RWPE2 (cell line): ENCODE measurements around the gene ALG13.

Source experiments
- ATAC-seq: fragments of 200-7000 bp; cut with Tn5 transposase; 3 replicates; pipeline ENCODE4 v1.9.1; 2021; ENCODE audit warnings: low read depth
- DNase-seq: peaks from one replicate; pipeline ENCODE4 v3.0.0-alpha.2; 2020; ENCODE audit warnings: low spot score
- H3K27ac ChIP-seq: fragments of 450-650 bp; 2 replicates; pipeline ENCODE4 v1.5.1; 2017; ENCODE audit warnings: mild to moderate bottlenecking; ENCODE audit not compliant: poor library complexity, severe bottlenecking
- H3K27me3 ChIP-seq: fragments of 250-450 bp; sonication (Bioruptor Pico); 2 replicates; pipeline ENCODE4 v1.5.1; 2021; ENCODE audit warnings: mild to moderate bottlenecking, moderate library complexity; ENCODE audit not compliant: insufficient read depth, poor library complexity, severe bottlenecking
- H3K36me3 ChIP-seq: fragments of 250-450 bp; sonication (Bioruptor Pico); 2 replicates; pipeline ENCODE4 v1.5.1; 2020; ENCODE audit warnings: low read depth, mild to moderate bottlenecking, moderate library complexity
- H3K4me1 ChIP-seq: fragments of 250-450 bp; sonication (Bioruptor Pico); 2 replicates; pipeline ENCODE4 v1.5.1; 2021; ENCODE audit warnings: mild to moderate bottlenecking, moderate library complexity; ENCODE audit not compliant: insufficient read depth, poor library complexity, severe bottlenecking
- H3K4me3 ChIP-seq: fragments of 250-450 bp; sonication (Bioruptor Pico); 2 replicates; pipeline ENCODE4 v1.5.1; 2021; ENCODE audit warnings: mild to moderate bottlenecking, moderate library complexity; ENCODE audit not compliant: severe bottlenecking
- H3K9me3 ChIP-seq: fragments of 250-450 bp; sonication (Bioruptor Pico); 2 replicates; pipeline ENCODE4 v1.5.1; 2021; ENCODE audit warnings: mild to moderate bottlenecking, moderate library complexity; ENCODE audit not compliant: severe bottlenecking
- TF ChIP-seq, protein P1 (sequence below): fragments of 450-650 bp; IDR thresholded peaks from one replicate; pipeline ENCODE4 v1.5.1; 2017; ENCODE audit warnings: mild to moderate bottlenecking, moderate library complexity; ENCODE audit not compliant: poor library complexity, severe bottlenecking

Gene ALG13

DNA sequence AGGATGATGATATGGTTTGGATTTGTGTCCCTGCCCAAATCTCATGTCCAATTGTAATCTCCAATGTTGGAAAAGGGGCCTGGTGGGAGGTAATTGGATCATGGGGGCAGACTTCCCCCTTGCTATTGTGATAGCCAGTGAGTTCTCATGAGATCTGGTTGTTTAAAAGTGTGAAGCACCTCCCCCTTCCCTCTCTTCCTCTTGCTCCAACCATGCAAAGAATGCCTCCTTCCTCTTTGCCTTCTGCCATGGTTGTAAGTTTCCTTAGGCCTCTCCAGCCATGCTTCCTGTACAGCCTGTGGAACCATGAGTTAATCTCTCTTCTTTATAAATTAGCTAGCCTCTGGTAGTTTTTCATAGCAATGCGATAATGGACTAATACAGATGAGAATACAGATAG, 19.7 kb upstream of the ALG13 start:
- Histone ChIP-seq H3K4me1 (no peaks in the 10 kb centered on the region), H3K9me3 (no peaks in the 10 kb centered on the region), H3K27ac (no peak overlapping the region), H3K36me3 (no peaks in the 10 kb centered on the region), H3K4me3 (no peak overlapping the region), H3K27me3 (no peaks in the 10 kb centered on the region)
- ATAC-seq, result no peak
- TF ChIP-seq, protein P1, sequence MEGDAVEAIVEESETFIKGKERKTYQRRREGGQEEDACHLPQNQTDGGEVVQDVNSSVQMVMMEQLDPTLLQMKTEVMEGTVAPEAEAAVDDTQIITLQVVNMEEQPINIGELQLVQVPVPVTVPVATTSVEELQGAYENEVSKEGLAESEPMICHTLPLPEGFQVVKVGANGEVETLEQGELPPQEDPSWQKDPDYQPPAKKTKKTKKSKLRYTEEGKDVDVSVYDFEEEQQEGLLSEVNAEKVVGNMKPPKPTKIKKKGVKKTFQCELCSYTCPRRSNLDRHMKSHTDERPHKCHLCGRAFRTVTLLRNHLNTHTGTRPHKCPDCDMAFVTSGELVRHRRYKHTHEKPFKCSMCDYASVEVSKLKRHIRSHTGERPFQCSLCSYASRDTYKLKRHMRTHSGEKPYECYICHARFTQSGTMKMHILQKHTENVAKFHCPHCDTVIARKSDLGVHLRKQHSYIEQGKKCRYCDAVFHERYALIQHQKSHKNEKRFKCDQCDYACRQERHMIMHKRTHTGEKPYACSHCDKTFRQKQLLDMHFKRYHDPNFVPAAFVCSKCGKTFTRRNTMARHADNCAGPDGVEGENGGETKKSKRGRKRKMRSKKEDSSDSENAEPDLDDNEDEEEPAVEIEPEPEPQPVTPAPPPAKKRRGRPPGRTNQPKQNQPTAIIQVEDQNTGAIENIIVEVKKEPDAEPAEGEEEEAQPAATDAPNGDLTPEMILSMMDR, result no peak
- no peak for DNase-seq

DNA sequence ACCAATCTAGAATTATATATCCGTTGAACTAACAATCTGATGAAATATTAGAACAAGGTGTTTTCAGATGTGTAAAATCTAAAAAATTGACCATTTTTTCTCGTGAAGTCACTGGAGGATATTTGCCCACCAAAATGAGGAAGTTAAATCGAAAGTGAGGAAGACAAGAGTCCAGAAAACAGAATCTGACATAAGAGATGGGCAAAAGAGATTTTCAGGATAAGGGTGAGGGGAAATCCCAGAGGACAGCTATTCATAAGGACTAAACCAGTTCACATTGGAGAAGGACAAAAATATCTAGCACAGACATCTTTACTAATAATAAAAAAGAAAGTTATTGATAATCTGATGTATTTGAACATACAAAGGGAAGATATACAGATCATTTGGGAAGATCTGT, 18.7 kb upstream of the ALG13 start:
- ATAC-seq (no peak), DNase-seq (no peak)
- Histone ChIP-seq H3K4me1 (no peaks in the 10 kb centered on the region), H3K27me3 (no peaks in the 10 kb centered on the region), H3K9me3 (no peaks in the 10 kb centered on the region), H3K4me3 (no peak overlapping the region), H3K36me3 (no peaks in the 10 kb centered on the region), H3K27ac (no peak overlapping the region)
- TF ChIP-seq, protein P1, result no peak

DNA sequence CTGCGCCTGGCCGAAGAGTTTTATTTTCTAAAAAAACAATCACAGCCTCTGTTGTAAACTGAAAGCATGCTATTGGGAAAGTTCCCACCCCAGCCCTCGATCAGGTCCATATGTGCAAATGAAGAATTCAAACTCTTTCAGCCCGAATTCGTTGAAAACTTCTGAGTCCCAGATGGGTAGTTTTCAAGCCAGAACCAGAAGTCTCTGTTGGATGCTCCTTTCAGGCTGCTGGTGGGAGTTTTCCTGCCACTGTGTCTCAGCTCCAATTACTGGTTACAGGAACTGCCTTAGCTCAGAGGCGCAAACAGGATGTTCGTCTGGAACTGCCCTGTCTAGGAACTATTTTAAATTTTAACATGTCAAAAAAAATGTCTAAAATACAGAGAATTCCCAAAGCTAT, 9.3 kb upstream of the ALG13 start:
- ATAC-seq (no peak), DNase-seq (no peak)

DNA sequence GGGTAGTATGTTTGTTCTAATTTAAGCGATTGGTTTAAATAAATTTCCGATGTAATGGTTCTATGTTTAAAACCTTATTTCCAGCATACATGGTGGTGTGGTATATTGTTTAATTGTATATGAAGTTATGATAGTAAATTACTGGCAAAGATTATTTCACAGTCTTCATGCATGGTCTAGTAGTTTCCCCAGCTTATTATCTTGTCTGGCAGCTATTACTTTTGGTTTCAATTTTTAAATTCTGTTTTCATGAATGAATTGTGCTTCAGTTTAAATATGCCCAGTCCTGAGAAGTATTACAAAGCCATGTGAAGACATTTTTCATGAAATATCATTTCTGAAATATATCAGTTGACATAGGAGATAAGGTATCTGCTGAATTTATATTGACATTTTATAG, 6.3 kb downstream of the ALG13 start:
- peaks cover 63% of the 10 kb centered on the region for H3K36me3 ChIP-seq
- TF ChIP-seq, protein P1, result no peak
- H3K27me3 ChIP-seq, result no peaks in the 10 kb centered on the region
- DNase-seq (no peak), ATAC-seq (no peak)
- H3K27ac ChIP-seq, result no peak overlapping the region
- no peaks in the 10 kb centered on the region for H3K9me3 ChIP-seq
- H3K4me1 ChIP-seq, result no peaks in the 10 kb centered on the region
- H3K4me3 ChIP-seq, result no peak overlapping the region

More for the DNA sequence above, 9.3 kb upstream of the ALG13 start:
- Histone ChIP-seq H3K9me3 (no peaks in the 10 kb centered on the region), H3K36me3 (no peaks in the 10 kb centered on the region), H3K27ac (no peak overlapping the region), H3K27me3 (no peaks in the 10 kb centered on the region), H3K4me3 (no peak overlapping the region), H3K4me1 (no peaks in the 10 kb centered on the region)
- TF ChIP-seq, protein P1, result no peak

DNA sequence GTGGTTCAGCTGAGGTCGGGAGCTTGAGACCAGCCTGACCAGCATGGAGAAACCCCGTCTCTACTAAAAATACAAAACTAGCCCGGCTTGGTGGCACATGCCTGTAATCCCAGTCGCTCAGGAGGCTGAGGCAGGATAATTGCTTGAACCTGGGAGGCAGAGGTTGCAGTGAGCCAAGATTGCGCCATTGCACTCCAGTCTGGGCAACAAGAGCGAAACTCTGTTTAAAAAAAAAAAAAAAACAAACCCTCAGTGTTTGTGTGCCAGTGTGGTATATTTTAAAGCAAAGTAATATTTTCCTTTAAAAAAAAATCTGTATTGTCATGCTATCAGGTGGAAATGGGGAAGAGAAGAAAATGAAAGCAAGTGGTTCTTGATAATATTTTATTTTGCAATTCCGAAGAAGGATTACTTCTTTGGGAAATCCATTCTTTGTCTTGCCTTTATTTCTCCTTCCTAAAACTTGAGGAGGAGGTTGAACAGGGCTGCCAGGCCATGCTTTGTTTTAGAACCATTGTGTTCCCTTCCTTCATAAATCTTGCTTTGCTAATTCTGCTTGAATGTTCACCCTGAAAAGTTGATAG, 14.4 kb downstream of the ALG13 start:
- no peak overlapping the region for H3K4me3 ChIP-seq
- no peak overlapping the region for H3K27ac ChIP-seq
- ATAC-seq (no peak), DNase-seq (no peak)
- TF ChIP-seq, protein P1, result no peak
- H3K27me3 ChIP-seq, result no peaks in the 10 kb centered on the region
- H3K36me3 ChIP-seq, result peaks cover 3% of the 10 kb centered on the region; the same call in 1 of the 2 replicates
- H3K9me3 ChIP-seq, result no peaks in the 10 kb centered on the region
- H3K4me1 ChIP-seq, result no peaks in the 10 kb centered on the region
